Naive thymus-derived CD4-positive, alpha-beta T cell (primary cell): ENCODE measurements around the gene LEKR1. TPM values are rescaled to one million over a fixed set of nuclear protein-coding genes. Genes with fewer than 3 reads are reported as not detected.

ENCODE experiments used
- ATAC-seq: fragments of 150-1000 bp; cut with Tn5 transposase; 2 replicates; pipeline ENCODE4 v1.10.0; 2021; ENCODE audit warnings: mild to moderate bottlenecking, moderate library complexity
- CTCF ChIA-PET: fragments of 350-600 bp; sonication (Branson Sonifier 250); formaldehyde crosslinking; loops from one replicate; lab custom pipeline; 2021; ENCODE audit warnings: antibody characterized with exemption; lab: Charles Lee
- POLR2A ChIA-PET: fragments of 350-600 bp; sonication (Branson Sonifier 250); formaldehyde crosslinking; loops from one replicate; lab custom pipeline; 2021; ENCODE audit warnings: antibody characterized with exemption, inconsistent platforms; lab: Charles Lee
- DNase-seq, 9 donors: peaks; one replicate each; pipeline versions ENCODE4 v3.0.0 to v3.0.0-alpha.2; 2020 to 2022; ENCODE audit warnings: mixed read lengths in 1 of 9
- H3K27ac ChIP-seq: one replicate; pipeline ENCODE4 v1.7.0; 2013; ENCODE audit warnings: mild to moderate bottlenecking, low read depth, low read length, moderate library complexity
- H3K27me3 ChIP-seq, 2 donors: one replicate each; pipeline ENCODE4 v1.7.0; 2013; ENCODE audit warnings: low read length in 2 of 2, mild to moderate bottlenecking in 2 of 2, moderate library complexity in 2 of 2; ENCODE audit not compliant: control insufficient read depth in 2 of 2, insufficient read depth in 2 of 2
- H3K36me3 ChIP-seq, 3 experiments: 1 replicate in 2 of 3; 2 replicates in 1 of 3; pipeline ENCODE4 v1.7.0; 2013; ENCODE audit warnings: low read length in 3 of 3, mild to moderate bottlenecking in 3 of 3, moderate library complexity in 1 of 3; ENCODE audit not compliant: insufficient read depth in 3 of 3, control insufficient read depth in 2 of 3
- H3K4me1 ChIP-seq, 2 donors: one replicate each; pipeline ENCODE4 v1.7.0; 2013; ENCODE audit warnings: low read length in 2 of 2, mild to moderate bottlenecking in 2 of 2, moderate library complexity in 1 of 2; ENCODE audit not compliant: control insufficient read depth in 2 of 2, insufficient read depth in 2 of 2
- H3K4me3 ChIP-seq: 2 replicates; pipeline ENCODE4 v1.7.0; 2013; ENCODE audit warnings: mild to moderate bottlenecking, low read length
- H3K9me3 ChIP-seq, 3 experiments: 1 replicate in 2 of 3; 2 replicates in 1 of 3; pipeline ENCODE4 v1.7.0; 2013; ENCODE audit warnings: low read length in 3 of 3; ENCODE audit not compliant: control insufficient read depth in 2 of 3
- H3K27ac Mint-ChIP-seq, 9 donors: one replicate each; pipeline ENCODE4 v1.8.0; 2020 to 2022; ENCODE audit warnings: mixed read lengths in 9 of 9, mild to moderate bottlenecking in 8 of 9, moderate library complexity in 5 of 9, inconsistent platforms in 2 of 9
- H3K27me3 Mint-ChIP-seq, 5 donors: one replicate each; pipeline ENCODE4 v1.8.0; 2021 to 2022; ENCODE audit warnings: mixed read lengths in 5 of 5, mild to moderate bottlenecking in 1 of 5
- H3K36me3 Mint-ChIP-seq, 5 donors: one replicate each; pipeline ENCODE4 v1.8.0; 2020 to 2022; ENCODE audit warnings: mixed read lengths in 5 of 5, mild to moderate bottlenecking in 3 of 5, inconsistent platforms in 1 of 5
- H3K4me1 Mint-ChIP-seq, 7 donors: one replicate each; pipeline ENCODE4 v1.8.0; 2020 to 2022; ENCODE audit warnings: mixed read lengths in 7 of 7, mild to moderate bottlenecking in 3 of 7, inconsistent platforms in 1 of 7
- H3K4me3 Mint-ChIP-seq, 10 donors: one replicate each; pipeline ENCODE4 v1.8.0; 2020 to 2022; ENCODE audit warnings: mild to moderate bottlenecking in 10 of 10, mixed read lengths in 10 of 10, moderate library complexity in 6 of 10, inconsistent platforms in 2 of 10
- H3K9me3 Mint-ChIP-seq, 11 donors: one replicate each; pipeline ENCODE4 v1.8.0; 2020 to 2022; ENCODE audit warnings: mixed read lengths in 11 of 11, mild to moderate bottlenecking in 4 of 11, inconsistent platforms in 1 of 11, moderate library complexity in 1 of 11
- intact Hi-C, 2 donors: fragments of 100-400 bp; cut with micrococcal nuclease; formaldehyde crosslinking; loops; one replicate each; pipeline ENCODE4 v1.15.1; 2023
- polyA plus RNA-seq, 2 donors: library from polyadenylated mRNA; unstranded; fragments of 300-500 nt; fragmentation: Illumina TruSeq; gene quantifications; one replicate each; pipeline ENCODE4 v1.2.3, GENCODE V29; 2021
- total RNA-seq, 6 experiments: library from RNA in 5 of 6; stranded (reverse) in 5 of 6; gene quantifications; 1 replicate in 5 of 6; 2 replicates in 1 of 6; pipeline ENCODE4 v1.2.3 and lab custom pipeline; 2021 to 2026

Gene LEKR1
- total and polyA plus RNA-seq, 7 experiments from 2014 or later: 0.19 to 5.1 (median 0.81) TPM

GRCh38 chr3:156838035-156838434 is 11.9 kb downstream of the LEKR1 start:
- Mint-ChIP-seq H3K36me3 (peaks cover 0 to 9% (median 0%) of the 10 kb centered on the region in 5 donors), H3K4me3 (no peak overlapping the region), H3K27ac (no peak overlapping the region), H3K4me1 (peaks cover 0 to 9% (median 0%) of the 10 kb centered on the region in 7 donors), H3K9me3 (no peaks in the 10 kb centered on the region), H3K27me3 (peaks cover 0 to 11% (median 0%) of the 10 kb centered on the region in 5 donors)
- Histone ChIP-seq H3K27ac (no peak overlapping the region), H3K4me3 (no peak overlapping the region), H3K36me3 (no peaks in the 10 kb centered on the region), H3K9me3 (no peaks in the 10 kb centered on the region), H3K4me1 (no peaks in the 10 kb centered on the region), H3K27me3 (no peaks in the 10 kb centered on the region)
- CTCF ChIA-PET: no interaction called here
- ATAC-seq (no peak), DNase-seq (no peak)
- POLR2A ChIA-PET: no interaction called here
- intact Hi-C loops: no loop called here

- Mint-ChIP-seq H3K27ac (no peak overlapping the region), H3K9me3 (no peaks in the 10 kb centered on the region), H3K27me3 (peaks cover 0 to 22% (median 0%) of the 10 kb centered on the region in 5 donors), H3K4me3 (no peak overlapping the region), H3K36me3 (peaks cover 0 to 13% (median 0%) of the 10 kb centered on the region in 5 donors), H3K4me1 (peaks cover 0 to 2% (median 0%) of the 10 kb centered on the region in 7 donors)
- H3K9me3 ChIP-seq: no peaks in the 10 kb centered on the region
- ChIA-PET POLR2A (interaction anchor here (0.6 to 1.2 kb wide), 2 partner anchors 14 to 199 kb away, joined by 3 read pairs; no protein-coding TSS in a partner anchor), CTCF (no interaction called here)
- no peak for DNase-seq
- no peak overlapping the region for H3K4me3 ChIP-seq
- no peaks in the 10 kb centered on the region for H3K4me1 ChIP-seq
- intact Hi-C loops: no loop called here
- no peak for ATAC-seq
- H3K27me3 ChIP-seq: no peaks in the 10 kb centered on the region
- H3K36me3 ChIP-seq: no peaks in the 10 kb centered on the region
- H3K27ac ChIP-seq: no peak overlapping the region
Observed at GRCh38 chr3:156840826-156841689, 14.9 kb downstream of the LEKR1 start.

- CTCF ChIA-PET: no interaction called here
- DNase-seq (no peak), ATAC-seq (no peak)
- Histone ChIP-seq H3K9me3 (no peaks in the 10 kb centered on the region), H3K4me1 (no peaks in the 10 kb centered on the region), H3K27me3 (no peaks in the 10 kb centered on the region), H3K36me3 (no peaks in the 10 kb centered on the region), H3K27ac (no peak overlapping the region), H3K4me3 (no peak overlapping the region)
- no peaks in the 10 kb centered on the region for H3K9me3 Mint-ChIP-seq
- intact Hi-C loops: no loop called here
- H3K4me3 Mint-ChIP-seq: no peak overlapping the region
- peaks cover 0 to 11% (median 0%) of the 10 kb centered on the region in 5 donors for H3K36me3 Mint-ChIP-seq
- POLR2A ChIA-PET: no interaction called here
- H3K4me1 Mint-ChIP-seq: peaks cover 0 to 2% (median 0%) of the 10 kb centered on the region in 7 donors
- no peak overlapping the region for H3K27ac Mint-ChIP-seq
- H3K27me3 Mint-ChIP-seq: peaks cover 0 to 22% (median 0%) of the 10 kb centered on the region in 5 donors
Observed at GRCh38 chr3:156843071-156843808, 17.1 kb downstream of the LEKR1 start.

GRCh38 chr3:156847752-156848448 is 21.7 kb downstream of the LEKR1 start:
- Mint-ChIP-seq H3K4me3 (no peak overlapping the region), H3K9me3 (no peaks in the 10 kb centered on the region), H3K27me3 (peaks cover 0 to 30% (median 0%) of the 10 kb centered on the region in 5 donors), H3K36me3 (peaks cover 0 to 5% (median 0%) of the 10 kb centered on the region in 5 donors), H3K27ac (no peak overlapping the region), H3K4me1 (no peaks in the 10 kb centered on the region)
- no peaks in the 10 kb centered on the region for H3K36me3 ChIP-seq
- ATAC-seq (no peak), DNase-seq (no peak)
- H3K9me3 ChIP-seq: no peaks in the 10 kb centered on the region
- intact Hi-C loops: no loop called here
- H3K27ac ChIP-seq: no peak overlapping the region
- ChIA-PET POLR2A (no interaction called here), CTCF (no interaction called here)
- no peaks in the 10 kb centered on the region for H3K27me3 ChIP-seq
- no peak overlapping the region for H3K4me3 ChIP-seq
- no peaks in the 10 kb centered on the region for H3K4me1 ChIP-seq

GRCh38 chr3:156859578-156859977 is 33.4 kb downstream of the LEKR1 start:
- ChIA-PET CTCF (no interaction called here), POLR2A (no interaction called here)
- H3K9me3 Mint-ChIP-seq: peaks cover 0 to 2% (median 0%) of the 10 kb centered on the region in 11 donors
- H3K36me3 Mint-ChIP-seq: peaks cover 0 to 5% (median 0%) of the 10 kb centered on the region in 5 donors
- Histone ChIP-seq H3K36me3 (no peaks in the 10 kb centered on the region), H3K4me3 (no peak overlapping the region), H3K4me1 (no peaks in the 10 kb centered on the region), H3K27me3 (no peaks in the 10 kb centered on the region), H3K9me3 (no peaks in the 10 kb centered on the region), H3K27ac (no peak overlapping the region)
- H3K4me1 Mint-ChIP-seq: peaks cover 0 to 6% (median 0%) of the 10 kb centered on the region in 7 donors
- H3K4me3 Mint-ChIP-seq: no peak overlapping the region
- intact Hi-C loops: loop anchor here in 1 of 2 donors (10.0 kb wide), 1 partner anchor 145 kb away; no protein-coding TSS in a partner anchor
- no peak overlapping the region for H3K27ac Mint-ChIP-seq
- ATAC-seq: no peak
- DNase-seq: no peak
- H3K27me3 Mint-ChIP-seq: peaks cover 0 to 6% (median 0%) of the 10 kb centered on the region in 5 donors

DNA sequence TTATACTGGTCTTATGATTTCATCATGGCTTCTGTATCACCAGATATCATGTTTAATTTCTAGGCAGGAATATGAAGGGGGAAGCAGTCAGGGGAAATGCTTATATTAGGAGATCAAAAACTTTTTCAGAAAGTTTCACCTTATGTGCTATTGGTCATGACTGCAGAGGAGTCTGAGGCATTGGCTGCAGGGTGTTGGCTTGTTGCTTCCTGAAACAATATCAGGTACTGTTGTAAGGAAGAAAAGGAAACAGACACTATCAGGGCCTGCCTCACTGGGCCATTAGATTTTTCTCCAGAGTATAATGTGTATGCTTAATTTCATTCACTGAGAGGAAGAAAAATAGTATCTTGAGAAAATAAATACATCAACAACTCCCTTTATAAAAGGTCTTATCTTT is 34.7 kb downstream of the LEKR1 start:
- Histone ChIP-seq H3K4me3 (no peak overlapping the region), H3K27me3 (no peaks in the 10 kb centered on the region), H3K27ac (no peak overlapping the region), H3K9me3 (no peaks in the 10 kb centered on the region), H3K36me3 (no peaks in the 10 kb centered on the region), H3K4me1 (no peaks in the 10 kb centered on the region)
- Mint-ChIP-seq H3K27me3 (peaks cover 0 to 6% (median 0%) of the 10 kb centered on the region in 5 donors), H3K27ac (no peak overlapping the region), H3K36me3 (peaks cover 0 to 5% (median 0%) of the 10 kb centered on the region in 5 donors), H3K9me3 (peaks cover 0 to 2% (median 0%) of the 10 kb centered on the region in 11 donors), H3K4me3 (no peak overlapping the region), H3K4me1 (peaks cover 0 to 6% (median 0%) of the 10 kb centered on the region in 7 donors)
- no peak for ATAC-seq
- no peak for DNase-seq
- intact Hi-C loops: no loop called here
- ChIA-PET POLR2A (no interaction called here), CTCF (no interaction called here)
